SU-DHL-6 (cell line): ENCODE measurements around the gene THSD4.

ENCODE experiments used
- H2AFZ ChIP-seq: fragments of 200-600 bp; sonication (generic); 2 replicates; pipeline ENCODE4 v1.6.1; 2014; ENCODE audit warnings: low read depth, mild to moderate bottlenecking, moderate library complexity, mixed read lengths, antibody characterized with exemption, low read length; ENCODE audit not compliant: severe bottlenecking
- H3F3A ChIP-seq: fragments of 200-600 bp; shearing (Covaris generic); 2 replicates; pipeline ENCODE4 v1.6.0; 2016; ENCODE audit warnings: antibody characterized with exemption, mild to moderate bottlenecking; ENCODE audit not compliant: insufficient read depth
- H3K27ac ChIP-seq: fragments of 200-600 bp; sonication (generic); 2 replicates; pipeline ENCODE4 v1.5.1; 2016; ENCODE audit warnings: low read depth, mild to moderate bottlenecking, low read length, moderate library complexity, mixed read lengths
- H3K27me3 ChIP-seq: fragments of 200-600 bp; sonication (generic), shearing (Covaris generic); 2 replicates; pipeline ENCODE4 v1.6.0; 2014; ENCODE audit warnings: mild to moderate bottlenecking, low read length
- H3K36me3 ChIP-seq: fragments of 200-600 bp; sonication (generic); 2 replicates; pipeline ENCODE4 v1.6.1; 2014; ENCODE audit warnings: mild to moderate bottlenecking, low read length, mixed read lengths
- H3K4me2 ChIP-seq: fragments of 300-600, 200-600 bp; shearing (Covaris generic), sonication (generic); 2 replicates; pipeline ENCODE4 v1.6.0; 2014; ENCODE audit warnings: low read length, low read depth, mild to moderate bottlenecking; ENCODE audit not compliant: poor library complexity, severe bottlenecking
- H3K4me3 ChIP-seq: fragments of 200-600 bp; sonication (generic); 2 replicates; pipeline ENCODE4 v1.5.1; 2014; ENCODE audit warnings: antibody characterized with exemption, low read length, mild to moderate bottlenecking, mixed read lengths; ENCODE audit not compliant: insufficient read depth, poor library complexity, severe bottlenecking
- H3K79me2 ChIP-seq: fragments of 200-600 bp; sonication (generic); 2 replicates; pipeline ENCODE4 v1.6.1; 2014; ENCODE audit warnings: mild to moderate bottlenecking, low read length, moderate library complexity; ENCODE audit not compliant: insufficient read depth
- H3K9ac ChIP-seq: fragments of 200-600 bp; sonication (generic); 2 replicates; pipeline ENCODE4 v1.7.0; 2014; ENCODE audit warnings: mild to moderate bottlenecking, low read length
- H3K9me2 ChIP-seq: fragments of 200-600 bp; sonication (generic); replicated peaks from 2 replicates; pipeline ENCODE4 v1.6.1; 2014; ENCODE audit warnings: low read length; ENCODE audit not compliant: insufficient read depth
- H3K9me3 ChIP-seq: fragments of 200-600 bp; sonication (generic); 2 replicates; pipeline ENCODE4 v1.6.1; 2014; ENCODE audit warnings: low read length, mixed read lengths; ENCODE audit not compliant: insufficient read depth
- H4K20me1 ChIP-seq: fragments of 200-600 bp; sonication (generic); 2 replicates; pipeline ENCODE4 v1.6.1; 2014; ENCODE audit warnings: low read depth, mild to moderate bottlenecking, antibody characterized with exemption, low read length, moderate library complexity, mixed read lengths
- CTCF ChIP-seq: fragments of 200-600 bp; sonication (generic); IDR thresholded peaks from one replicate; pipeline ENCODE4 v1.5.1; 2017; ENCODE audit warnings: antibody characterized with exemption, mild to moderate bottlenecking, low read length, moderate library complexity; ENCODE audit not compliant: insufficient read depth, poor library complexity, severe bottlenecking
- EZH2phosphoT487 ChIP-seq: fragments of 200-600 bp; sonication (generic), shearing (Covaris generic); conservative IDR thresholded peaks from 2 replicates; pipeline ENCODE4 v1.6.1; 2018; ENCODE audit warnings: mild to moderate bottlenecking, antibody characterized with exemption, low read length, moderate library complexity, mixed read lengths

Gene THSD4

GRCh38 chr15:71746719-71747118 is 631.4 kb downstream of the THSD4 start:
- Histone ChIP-seq H3K27ac (no peak overlapping the region), H3K9ac (no peak overlapping the region), H2AFZ (no peak overlapping the region), H3K79me2 (no peaks in the 10 kb centered on the region), H3K27me3 (no peaks in the 10 kb centered on the region), H3F3A (no peaks in the 10 kb centered on the region), H3K4me3 (no peak overlapping the region), H3K9me3 (no peaks in the 10 kb centered on the region), H4K20me1 (no peaks in the 10 kb centered on the region), H3K9me2 (no peaks in the 10 kb centered on the region), H3K36me3 (no peaks in the 10 kb centered on the region), H3K4me2 (no peak overlapping the region)
- TF ChIP-seq CTCF, result no peak

DNA sequence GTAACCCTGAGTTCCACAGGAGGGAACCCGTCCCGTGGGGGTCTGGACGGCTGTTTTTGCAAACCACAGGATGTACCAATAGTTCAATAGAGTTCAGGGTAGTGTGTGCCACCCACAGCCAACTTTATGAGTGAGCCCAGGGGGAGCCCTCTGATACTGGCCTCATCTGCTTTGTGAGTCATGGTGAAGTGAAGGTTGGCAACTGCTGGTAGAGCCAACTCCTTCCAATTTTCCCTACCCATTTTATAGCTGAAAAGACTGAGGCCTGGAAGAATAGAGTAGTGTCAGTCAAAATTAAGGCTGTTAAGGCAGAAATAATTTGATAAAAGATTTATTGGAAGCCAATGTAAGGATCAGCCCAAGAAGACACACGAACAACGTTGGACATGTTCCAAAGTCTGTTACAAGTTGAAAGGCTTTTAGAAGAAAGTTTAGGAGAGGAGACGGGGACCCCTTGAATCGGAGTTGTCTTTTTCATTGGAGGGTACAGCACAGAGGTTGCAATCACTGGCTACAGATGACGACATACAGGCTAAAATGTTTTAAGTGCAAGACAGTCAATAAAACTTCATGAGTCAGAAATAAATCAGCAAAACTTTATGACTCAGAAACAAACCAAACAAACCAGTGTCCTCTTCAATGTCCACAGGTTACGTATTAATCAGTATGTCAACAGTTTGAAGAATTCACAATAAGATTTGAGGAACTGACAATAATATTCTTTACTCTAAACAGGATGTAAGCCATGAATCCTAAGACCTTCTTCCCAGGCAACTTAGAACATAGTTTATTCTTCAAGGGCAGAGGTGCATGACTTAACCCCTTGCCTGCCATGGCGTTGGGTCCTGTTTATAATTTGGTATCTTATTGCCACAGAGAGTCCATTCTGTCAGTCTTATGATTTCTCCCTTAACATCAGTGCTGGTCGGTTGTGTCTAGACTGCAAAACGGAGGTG is 632.1 kb downstream of the THSD4 start:
- TF ChIP-seq EZH2phosphoT487 (no peak), CTCF (no peak)
- Histone ChIP-seq H3K4me3 (no peak overlapping the region), H3K36me3 (no peaks in the 10 kb centered on the region), H2AFZ (no peak overlapping the region), H3K9ac (no peak overlapping the region), H3K27ac (no peak overlapping the region), H3K9me2 (no peaks in the 10 kb centered on the region), H3K27me3 (no peaks in the 10 kb centered on the region), H4K20me1 (no peaks in the 10 kb centered on the region), H3K9me3 (no peaks in the 10 kb centered on the region), H3K79me2 (no peaks in the 10 kb centered on the region), H3F3A (no peaks in the 10 kb centered on the region), H3K4me2 (no peak overlapping the region)

- H2AFZ ChIP-seq, result no peak overlapping the region
- no peak overlapping the region for H3K4me2 ChIP-seq
- no peaks in the 10 kb centered on the region for H3K9me2 ChIP-seq
- H3K4me3 ChIP-seq, result no peak overlapping the region
- no peaks in the 10 kb centered on the region for H3K27me3 ChIP-seq
- H3K79me2 ChIP-seq, result no peaks in the 10 kb centered on the region
- no peaks in the 10 kb centered on the region for H4K20me1 ChIP-seq
- no peak overlapping the region for H3K9ac ChIP-seq
- H3K27ac ChIP-seq, result no peak overlapping the region
- TF ChIP-seq EZH2phosphoT487 (no peak), CTCF (no peak)
- H3K36me3 ChIP-seq, result no peaks in the 10 kb centered on the region
- H3F3A ChIP-seq, result no peaks in the 10 kb centered on the region
- H3K9me3 ChIP-seq, result no peaks in the 10 kb centered on the region
Observed at GRCh38 chr15:71748293-71748718, 633.0 kb downstream of the THSD4 start.
